GM13976 (cell line): ENCODE data around the gene AOX1.

Source experiments
- DNase-seq: peaks from one replicate; pipeline ENCODE4 v3.0.0; 2012; ENCODE audit warnings: low spot score
- CTCF ChIP-seq: IDR thresholded peaks from 2 replicates; pipeline ENCODE4 v1.5.1; 2012; ENCODE audit warnings: borderline replicate concordance, mild to moderate bottlenecking; ENCODE audit not compliant: insufficient read depth; ENCODE audit errors: extremely low read depth, missing control alignments, control extremely low read depth
- in situ Hi-C: fragments of 300-500 bp; cut with MboI; formaldehyde crosslinking; loops from one replicate; pipeline ENCODE4 v1.12.0; 2022; ENCODE audit warnings: low sequenced_read_pairs, mixed read lengths, inconsistent platforms; ENCODE audit not compliant: unreplicated experiment

The AOX1 gene

GRCh38 chr2:200599206-200599605 is 13.4 kb downstream of the AOX1 start:
- in situ Hi-C loops = no loop called here
- no peak for TF ChIP-seq CTCF
- DNase-seq = no peak

GRCh38 chr2:200600549-200601225 is 14.9 kb downstream of the AOX1 start:
- DNase-seq = no peak
- in situ Hi-C loops = no loop called here
- TF ChIP-seq CTCF = no peak

- in situ Hi-C loops = no loop called here
- DNase-seq = no peak
- no peak for TF ChIP-seq CTCF
Observed at GRCh38 chr2:200602584-200602983, 16.8 kb downstream of the AOX1 start.

GRCh38 chr2:200603972-200604371 is 18.2 kb downstream of the AOX1 start:
- no peak for DNase-seq
- in situ Hi-C loops = no loop called here

GRCh38 chr2:200604571-200605255 is 18.9 kb downstream of the AOX1 start:
- TF ChIP-seq CTCF = no peak
- in situ Hi-C loops = no loop called here
- no peak for DNase-seq

More at GRCh38 chr2:200603972-200604371, 18.2 kb downstream of the AOX1 start:
- TF ChIP-seq CTCF = no peak

GRCh38 chr2:200608341-200609027 is 22.7 kb downstream of the AOX1 start:
- TF ChIP-seq CTCF = no peak
- no peak for DNase-seq
- in situ Hi-C loops = no loop called here
